ENCODE measurements around the gene BDH1. TPM values are rescaled to one million over a fixed set of nuclear protein-coding genes. Genes with fewer than 3 reads are reported as not detected.

Gene BDH1
- total RNA-seq, 1 donor from 2014 or later = 12.4 TPM

GRCh38 chr3:197486861-197487260 is 68.9 kb downstream of the BDH1 start:
- H3K36me3 ChIP-seq = no peaks in the 10 kb centered on the region
- H3K4me3 ChIP-seq = no peak overlapping the region
- TF ChIP-seq CTCF (IDR thresholded peaks at IDR 0.05) = no peak
- H3K9me3 ChIP-seq = no peaks in the 10 kb centered on the region
- ATAC-seq = no peak
- intact Hi-C loops (cut with DNase I) = no loop called here
- H3K27ac ChIP-seq = peak overlapping the region; percentile 4
- H3K27me3 ChIP-seq (ENCODE audit: low read depth) = no peaks in the 10 kb centered on the region
- DNase-seq = no peak
- no peaks in the 10 kb centered on the region for H3K4me1 ChIP-seq

- no peak for ATAC-seq
- no peaks in the 10 kb centered on the region for H3K4me1 ChIP-seq
Observed at GRCh38 chr3:197485143-197485542, 70.6 kb downstream of the BDH1 start.

GRCh38 chr3:197484204-197484901 is 71.4 kb downstream of the BDH1 start:
- Histone ChIP-seq H3K36me3 (no peaks in the 10 kb centered on the region), H3K4me1 (no peaks in the 10 kb centered on the region), H3K27ac (no peak overlapping the region), H3K9me3 (no peaks in the 10 kb centered on the region), H3K27me3 (ENCODE audit: low read depth) (no peaks in the 10 kb centered on the region), H3K4me3 (no peak overlapping the region)
- ATAC-seq (no peak), DNase-seq (no peak)
- no peak for TF ChIP-seq CTCF (IDR thresholded peaks at IDR 0.05)
- intact Hi-C loops (cut with DNase I) = no loop called here

More at GRCh38 chr3:197485143-197485542, 70.6 kb downstream of the BDH1 start:
- no peak for TF ChIP-seq CTCF (IDR thresholded peaks at IDR 0.05)
- no peak for DNase-seq
- intact Hi-C loops (cut with DNase I) = no loop called here
- Histone ChIP-seq H3K27ac (no peak overlapping the region), H3K36me3 (no peaks in the 10 kb centered on the region), H3K4me3 (no peak overlapping the region), H3K27me3 (ENCODE audit: low read depth) (no peaks in the 10 kb centered on the region), H3K9me3 (no peaks in the 10 kb centered on the region)

GRCh38 chr3:197482001-197482400 is 73.8 kb downstream of the BDH1 start:
- Histone ChIP-seq H3K27me3 (ENCODE audit: low read depth) (no peaks in the 10 kb centered on the region), H3K4me1 (no peaks in the 10 kb centered on the region), H3K9me3 (no peaks in the 10 kb centered on the region), H3K27ac (no peak overlapping the region), H3K36me3 (no peaks in the 10 kb centered on the region), H3K4me3 (no peak overlapping the region)
- DNase-seq (no peak), ATAC-seq (no peak)
- TF ChIP-seq CTCF (IDR thresholded peaks at IDR 0.05) = no peak
- intact Hi-C loops (cut with DNase I) = no loop called here

- intact Hi-C loops (cut with DNase I) = no loop called here
- H3K4me1 ChIP-seq = no peaks in the 10 kb centered on the region
- H3K27me3 ChIP-seq (ENCODE audit: low read depth) = no peaks in the 10 kb centered on the region
- H3K36me3 ChIP-seq = no peaks in the 10 kb centered on the region
- no peak overlapping the region for H3K27ac ChIP-seq
- DNase-seq = no peak
- no peak for ATAC-seq
- TF ChIP-seq CTCF (IDR thresholded peaks at IDR 0.05) = no peak
- no peak overlapping the region for H3K4me3 ChIP-seq
- no peaks in the 10 kb centered on the region for H3K9me3 ChIP-seq
Observed at GRCh38 chr3:197480320-197480719, 75.4 kb downstream of the BDH1 start.
